Measurements from ENCODE around the gene STKLD1. TPM values are rescaled to one million over a fixed set of nuclear protein-coding genes. Genes with fewer than 3 reads are reported as not detected.

Gene STKLD1
- total and polyA plus RNA-seq, 9 of the 15 experiments (the other 6 are each of a cell fraction or from before 2014, with no cell fraction given), result 0.10 to 0.65 (median 0.33) TPM; not detected in 2

DNA sequence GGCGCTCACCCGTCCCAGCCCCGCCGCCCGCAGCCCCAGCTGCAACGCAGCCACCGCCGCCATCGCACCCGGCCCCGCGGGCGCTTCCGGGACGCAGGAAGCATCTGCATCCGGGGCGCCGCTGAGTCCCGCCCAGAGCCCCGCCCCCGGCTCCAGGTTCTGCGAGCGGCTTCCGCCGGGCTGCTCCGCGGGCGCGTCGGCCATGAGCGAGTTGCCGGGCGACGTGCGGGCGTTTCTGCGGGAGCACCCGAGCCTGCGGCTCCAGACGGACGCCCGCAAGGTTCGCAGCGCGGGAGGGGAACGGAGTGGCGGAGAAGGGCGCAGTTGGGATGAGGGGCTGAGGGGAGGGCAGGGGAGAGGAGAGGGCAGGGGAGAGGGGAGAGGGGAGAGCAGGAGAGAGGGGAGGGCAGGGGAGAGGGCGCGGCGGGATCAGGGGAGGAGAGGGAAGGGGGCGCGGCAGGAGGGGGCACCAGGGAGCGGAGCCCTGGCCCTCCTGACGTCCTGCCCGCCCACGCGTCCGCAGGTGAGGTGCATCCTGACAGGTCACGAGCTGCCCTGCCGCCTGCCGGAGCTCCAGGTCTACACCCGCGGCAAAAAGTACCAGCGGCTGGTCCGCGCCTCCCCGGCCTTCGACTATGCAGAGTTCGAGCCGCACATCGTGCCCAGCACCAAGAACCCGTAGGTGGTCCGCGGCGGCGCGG, 19.6 kb upstream of the STKLD1 start, which contains the start of the genes SURF1 and SURF2 (continued):
- TF ChIP-seq, protein P1, sequence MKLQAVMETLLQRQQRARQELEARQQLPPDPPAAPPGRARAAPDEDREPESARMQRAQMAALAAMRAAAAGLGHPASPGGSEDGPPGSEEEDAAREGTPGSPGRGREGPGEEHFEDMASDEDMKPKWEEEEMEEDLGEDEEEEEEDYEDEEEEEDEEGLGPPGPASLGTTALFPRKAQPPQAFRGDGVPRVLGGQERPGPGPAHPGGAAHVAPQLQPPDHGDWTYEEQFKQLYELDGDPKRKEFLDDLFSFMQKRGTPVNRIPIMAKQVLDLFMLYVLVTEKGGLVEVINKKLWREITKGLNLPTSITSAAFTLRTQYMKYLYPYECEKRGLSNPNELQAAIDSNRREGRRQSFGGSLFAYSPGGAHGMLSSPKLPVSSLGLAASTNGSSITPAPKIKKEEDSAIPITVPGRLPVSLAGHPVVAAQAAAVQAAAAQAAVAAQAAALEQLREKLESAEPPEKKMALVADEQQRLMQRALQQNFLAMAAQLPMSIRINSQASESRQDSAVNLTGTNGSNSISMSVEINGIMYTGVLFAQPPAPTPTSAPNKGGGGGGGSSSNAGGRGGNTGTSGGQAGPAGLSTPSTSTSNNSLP (IDR thresholded peaks at IDR 0.05; ENCODE audit: borderline replicate concordance, low read depth, low read length), result no peak
- TF ChIP-seq HINFP (tag; conservative IDR thresholded peaks at IDR 0.05; ENCODE audit: low read depth), result no peak
- TF ChIP-seq, protein P2, sequence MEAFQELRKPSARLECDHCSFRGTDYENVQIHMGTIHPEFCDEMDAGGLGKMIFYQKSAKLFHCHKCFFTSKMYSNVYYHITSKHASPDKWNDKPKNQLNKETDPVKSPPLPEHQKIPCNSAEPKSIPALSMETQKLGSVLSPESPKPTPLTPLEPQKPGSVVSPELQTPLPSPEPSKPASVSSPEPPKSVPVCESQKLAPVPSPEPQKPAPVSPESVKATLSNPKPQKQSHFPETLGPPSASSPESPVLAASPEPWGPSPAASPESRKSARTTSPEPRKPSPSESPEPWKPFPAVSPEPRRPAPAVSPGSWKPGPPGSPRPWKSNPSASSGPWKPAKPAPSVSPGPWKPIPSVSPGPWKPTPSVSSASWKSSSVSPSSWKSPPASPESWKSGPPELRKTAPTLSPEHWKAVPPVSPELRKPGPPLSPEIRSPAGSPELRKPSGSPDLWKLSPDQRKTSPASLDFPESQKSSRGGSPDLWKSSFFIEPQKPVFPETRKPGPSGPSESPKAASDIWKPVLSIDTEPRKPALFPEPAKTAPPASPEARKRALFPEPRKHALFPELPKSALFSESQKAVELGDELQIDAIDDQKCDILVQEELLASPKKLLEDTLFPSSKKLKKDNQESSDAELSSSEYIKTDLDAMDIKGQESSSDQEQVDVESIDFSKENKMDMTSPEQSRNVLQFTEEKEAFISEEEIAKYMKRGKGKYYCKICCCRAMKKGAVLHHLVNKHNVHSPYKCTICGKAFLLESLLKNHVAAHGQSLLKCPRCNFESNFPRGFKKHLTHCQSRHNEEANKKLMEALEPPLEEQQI (IDR thresholded peaks at IDR 0.05), result no peak
- no peak for TF ChIP-seq TCFL5 (CRISPR knock-in tag; conservative IDR thresholded peaks at IDR 0.05)
- TF ChIP-seq, protein P3, sequence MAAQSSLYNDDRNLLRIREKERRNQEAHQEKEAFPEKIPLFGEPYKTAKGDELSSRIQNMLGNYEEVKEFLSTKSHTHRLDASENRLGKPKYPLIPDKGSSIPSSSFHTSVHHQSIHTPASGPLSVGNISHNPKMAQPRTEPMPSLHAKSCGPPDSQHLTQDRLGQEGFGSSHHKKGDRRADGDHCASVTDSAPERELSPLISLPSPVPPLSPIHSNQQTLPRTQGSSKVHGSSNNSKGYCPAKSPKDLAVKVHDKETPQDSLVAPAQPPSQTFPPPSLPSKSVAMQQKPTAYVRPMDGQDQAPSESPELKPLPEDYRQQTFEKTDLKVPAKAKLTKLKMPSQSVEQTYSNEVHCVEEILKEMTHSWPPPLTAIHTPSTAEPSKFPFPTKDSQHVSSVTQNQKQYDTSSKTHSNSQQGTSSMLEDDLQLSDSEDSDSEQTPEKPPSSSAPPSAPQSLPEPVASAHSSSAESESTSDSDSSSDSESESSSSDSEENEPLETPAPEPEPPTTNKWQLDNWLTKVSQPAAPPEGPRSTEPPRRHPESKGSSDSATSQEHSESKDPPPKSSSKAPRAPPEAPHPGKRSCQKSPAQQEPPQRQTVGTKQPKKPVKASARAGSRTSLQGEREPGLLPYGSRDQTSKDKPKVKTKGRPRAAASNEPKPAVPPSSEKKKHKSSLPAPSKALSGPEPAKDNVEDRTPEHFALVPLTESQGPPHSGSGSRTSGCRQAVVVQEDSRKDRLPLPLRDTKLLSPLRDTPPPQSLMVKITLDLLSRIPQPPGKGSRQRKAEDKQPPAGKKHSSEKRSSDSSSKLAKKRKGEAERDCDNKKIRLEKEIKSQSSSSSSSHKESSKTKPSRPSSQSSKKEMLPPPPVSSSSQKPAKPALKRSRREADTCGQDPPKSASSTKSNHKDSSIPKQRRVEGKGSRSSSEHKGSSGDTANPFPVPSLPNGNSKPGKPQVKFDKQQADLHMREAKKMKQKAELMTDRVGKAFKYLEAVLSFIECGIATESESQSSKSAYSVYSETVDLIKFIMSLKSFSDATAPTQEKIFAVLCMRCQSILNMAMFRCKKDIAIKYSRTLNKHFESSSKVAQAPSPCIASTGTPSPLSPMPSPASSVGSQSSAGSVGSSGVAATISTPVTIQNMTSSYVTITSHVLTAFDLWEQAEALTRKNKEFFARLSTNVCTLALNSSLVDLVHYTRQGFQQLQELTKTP (IDR thresholded peaks at IDR 0.05; ENCODE audit: low read depth in 1 of 2, partially characterized antibody in 2 of 2), result no peak

Measured in K562 (cell line).